HG02852 (cell line): ENCODE results near the gene NEK6.

Experiments used
- ATAC-seq: cut with Tn5 transposase; IDR thresholded peaks from one replicate; pipeline ENCODE4 v1.9.1; 2021; ENCODE audit warnings: mild to moderate bottlenecking, moderate library complexity; ENCODE audit not compliant: unreplicated experiment

The NEK6 gene

GRCh38 chr9:124257844-124258606 lies at the start of gene NEK6:
NEK6 (plus strand) TSS chr9:124257949; CDS start chr9:124301965, 44,016 bp downstream.
- no peak for ATAC-seq

- no peak for ATAC-seq
Observed at GRCh38 chr9:124208571-124208970, 49.2 kb upstream of the NEK6 start.

GRCh38 chr9:124209279-124209678 lies 48.5 kb upstream of the NEK6 start:
- ATAC-seq = no peak

GRCh38 chr9:124209774-124210173 lies 48.0 kb upstream of the NEK6 start:
- no peak for ATAC-seq

- peak; percentile 73 for ATAC-seq
Observed at GRCh38 chr9:124210697-124211096, 47.1 kb upstream of the NEK6 start.

GRCh38 chr9:124212381-124213050 lies 45.2 kb upstream of the NEK6 start:
- ATAC-seq = no peak

GRCh38 chr9:124213396-124213795 lies 44.4 kb upstream of the NEK6 start:
- no peak for ATAC-seq

- no peak for ATAC-seq
Observed at GRCh38 chr9:124214116-124214515, 43.6 kb upstream of the NEK6 start.

- no peak for ATAC-seq
Observed at GRCh38 chr9:124214596-124215367, 43.0 kb upstream of the NEK6 start.

- ATAC-seq = no peak
Observed at GRCh38 chr9:124215368-124215910, 42.3 kb upstream of the NEK6 start.

- ATAC-seq = no peak
Observed at GRCh38 chr9:124215956-124216355, 41.8 kb upstream of the NEK6 start.

- ATAC-seq = no peak
Observed at GRCh38 chr9:124216474-124217176, 41.1 kb upstream of the NEK6 start.

GRCh38 chr9:124217836-124218437 lies 39.8 kb upstream of the NEK6 start:
- no peak for ATAC-seq

- ATAC-seq = peak; percentile 60
Observed at GRCh38 chr9:124218438-124218982, 39.2 kb upstream of the NEK6 start.

GRCh38 chr9:124218987-124219461 lies 38.7 kb upstream of the NEK6 start:
- ATAC-seq = peak; percentile 21

GRCh38 chr9:124220946-124221451 lies 36.8 kb upstream of the NEK6 start:
- no peak for ATAC-seq

GRCh38 chr9:124221676-124222075 lies 36.1 kb upstream of the NEK6 start:
- no peak for ATAC-seq

GRCh38 chr9:124222109-124222508 lies 35.6 kb upstream of the NEK6 start:
- ATAC-seq = no peak

- ATAC-seq = no peak
Observed at GRCh38 chr9:124222918-124223720, 34.6 kb upstream of the NEK6 start.
